Measurements from ENCODE around the gene WFDC8. TPM values are rescaled to one million over a fixed set of nuclear protein-coding genes. Genes with fewer than 3 reads are reported as not detected.
"Not testable (repeated sequence)": the region's sequence is repeated elsewhere in the genome, so short reads cannot be mapped to it uniquely, and the experiment has no call there.

Gene WFDC8
- total RNA-seq, 1 donor from 2014 or later: not detected

GRCh38 chr20:45588800-45589199 lies 9.7 kb upstream of the WFDC8 start:
- peaks cover 16% of the 10 kb centered on the region for H3K27me3 Mint-ChIP-seq

GRCh38 chr20:45585986-45586385 lies 6.9 kb upstream of the WFDC8 start:
- H3K27ac Mint-ChIP-seq; H3K4me1 Mint-ChIP-seq (ENCODE audit: unreplicated experiment); H3K36me3 Mint-ChIP-seq; H3K4me3 Mint-ChIP-seq; H3K9me3 Mint-ChIP-seq; DNase-seq (ENCODE audit: extremely low spot score, unreplicated experiment): not testable (repeated sequence)
- H3K27me3 Mint-ChIP-seq: peaks cover 23% of the 10 kb centered on the region

More at GRCh38 chr20:45588800-45589199, 9.7 kb upstream of the WFDC8 start:
- Mint-ChIP-seq H3K36me3 (no peaks in the 10 kb centered on the region), H3K4me3 (no peak overlapping the region), H3K4me1 (ENCODE audit: unreplicated experiment) (no peaks in the 10 kb centered on the region), H3K9me3 (no peaks in the 10 kb centered on the region), H3K27ac (no peak overlapping the region)
- DNase-seq (ENCODE audit: extremely low spot score, unreplicated experiment): no peak
- TF ChIP-seq CTCF (conservative IDR thresholded peaks at IDR 0.05): no peak

- not testable (repeated sequence) for H3K9me3 Mint-ChIP-seq; DNase-seq (ENCODE audit: extremely low spot score, unreplicated experiment)
These were observed 5.2 kb upstream of the WFDC8 start for GRCh38 chr20:45584294-45584693.

GRCh38 chr20:45583502-45583901 lies 4.4 kb upstream of the WFDC8 start:
- H3K27ac Mint-ChIP-seq: no peak overlapping the region
- no peak for DNase-seq (ENCODE audit: extremely low spot score, unreplicated experiment)
- TF ChIP-seq CTCF (conservative IDR thresholded peaks at IDR 0.05): no peak
- H3K9me3 Mint-ChIP-seq: no peaks in the 10 kb centered on the region
- H3K36me3 Mint-ChIP-seq: no peaks in the 10 kb centered on the region
- H3K27me3 Mint-ChIP-seq: peaks cover 28% of the 10 kb centered on the region
- no peaks in the 10 kb centered on the region for H3K4me1 Mint-ChIP-seq (ENCODE audit: unreplicated experiment)
- no peak overlapping the region for H3K4me3 Mint-ChIP-seq

More at GRCh38 chr20:45584294-45584693, 5.2 kb upstream of the WFDC8 start:
- not testable (repeated sequence) for H3K27ac Mint-ChIP-seq; H3K36me3 Mint-ChIP-seq; H3K4me3 Mint-ChIP-seq; H3K4me1 Mint-ChIP-seq (ENCODE audit: unreplicated experiment)
- peaks cover 28% of the 10 kb centered on the region for H3K27me3 Mint-ChIP-seq

GRCh38 chr20:45581702-45582101 lies 2.6 kb upstream of the WFDC8 start:
- Mint-ChIP-seq H3K36me3 (no peaks in the 10 kb centered on the region), H3K27ac (no peak overlapping the region), H3K4me1 (ENCODE audit: unreplicated experiment) (no peaks in the 10 kb centered on the region), H3K9me3 (no peaks in the 10 kb centered on the region), H3K27me3 (peaks cover 22% of the 10 kb centered on the region), H3K4me3 (no peak overlapping the region)
- no peak for TF ChIP-seq CTCF (conservative IDR thresholded peaks at IDR 0.05)
- no peak for DNase-seq (ENCODE audit: extremely low spot score, unreplicated experiment)

- H3K4me1 Mint-ChIP-seq (ENCODE audit: unreplicated experiment): no peaks in the 10 kb centered on the region
- no peak for DNase-seq (ENCODE audit: extremely low spot score, unreplicated experiment)
- H3K27me3 Mint-ChIP-seq: peaks cover 17% of the 10 kb centered on the region
- TF ChIP-seq CTCF (conservative IDR thresholded peaks at IDR 0.05): no peak
- no peaks in the 10 kb centered on the region for H3K36me3 Mint-ChIP-seq
- H3K4me3 Mint-ChIP-seq: no peak overlapping the region
- H3K9me3 Mint-ChIP-seq: no peaks in the 10 kb centered on the region
- no peak overlapping the region for H3K27ac Mint-ChIP-seq
These were observed 853 bp downstream of the WFDC8 start for GRCh38 chr20:45578231-45578630.

GRCh38 chr20:45576995-45577394 lies 2.1 kb downstream of the WFDC8 start:
- Mint-ChIP-seq H3K4me3 (no peak overlapping the region), H3K4me1 (ENCODE audit: unreplicated experiment) (no peaks in the 10 kb centered on the region), H3K36me3 (no peaks in the 10 kb centered on the region), H3K27ac (no peak overlapping the region), H3K27me3 (peaks cover 16% of the 10 kb centered on the region), H3K9me3 (peaks cover 4% of the 10 kb centered on the region)
- DNase-seq (ENCODE audit: extremely low spot score, unreplicated experiment): no peak
- TF ChIP-seq CTCF (conservative IDR thresholded peaks at IDR 0.05): no peak

Measured in type B pancreatic cell (in vitro differentiated cells).